Muscle layer of colon (tissue), 2 donors: ENCODE measurements around the gene ITGB1.
"Not testable (repeated sequence)": the region's sequence is repeated elsewhere in the genome, so short reads cannot be mapped to it uniquely, and the experiment has no call there.

ENCODE experiments used
- H3K27ac ChIP-seq: one replicate; pipeline ENCODE4 v1.7.0; 2013; ENCODE audit warnings: low read depth, mild to moderate bottlenecking, low read length, moderate library complexity
- H3K27me3 ChIP-seq, 2 donors: one replicate each; pipeline ENCODE4 v1.7.0; 2013; ENCODE audit warnings: low read length in 2 of 2, mild to moderate bottlenecking in 2 of 2; ENCODE audit not compliant: insufficient read depth in 2 of 2, control insufficient read depth in 1 of 2
- H3K36me3 ChIP-seq: one replicate; pipeline ENCODE4 v1.7.0; 2013; ENCODE audit warnings: mild to moderate bottlenecking, low read length; ENCODE audit not compliant: insufficient read depth
- H3K4me1 ChIP-seq: one replicate; pipeline ENCODE4 v1.7.0; 2013; ENCODE audit warnings: mild to moderate bottlenecking, low read length; ENCODE audit not compliant: insufficient read depth
- H3K4me3 ChIP-seq, 2 donors: one replicate each; pipeline ENCODE4 v1.7.0; 2013; ENCODE audit warnings: low read length in 2 of 2, low read depth in 1 of 2, mild to moderate bottlenecking in 1 of 2, moderate library complexity in 1 of 2
- H3K9ac ChIP-seq: one replicate; pipeline ENCODE4 v1.7.0; 2013; ENCODE audit warnings: low read length
- H3K9me3 ChIP-seq: one replicate; pipeline ENCODE4 v1.7.0; 2013; ENCODE audit warnings: mild to moderate bottlenecking, low read length
- donor health status: abdominal sarcoma.
- donor health status: Adenocarcinoma of cecum.

ITGB1 gene

DNA sequence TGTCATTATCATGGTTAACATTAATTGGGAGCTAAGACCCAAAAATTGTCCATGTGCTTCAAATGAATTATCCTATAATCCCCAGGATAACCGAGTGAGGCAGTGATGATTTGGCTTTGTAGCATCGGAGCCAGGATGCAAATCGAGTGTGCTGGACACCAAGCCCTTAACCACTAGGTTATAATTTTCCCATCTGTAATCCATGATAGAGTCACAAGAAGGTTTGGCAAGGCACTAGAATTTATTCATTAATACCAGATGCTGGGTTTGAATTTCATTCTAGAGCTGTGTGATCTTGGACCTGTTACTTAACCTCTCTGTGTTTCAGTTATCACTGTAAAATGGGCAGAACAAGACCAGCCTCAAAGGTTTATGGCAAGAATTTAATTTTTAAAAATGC, 21.0 kb upstream of the ITGB1 start:
- H3K9ac ChIP-seq, result no peak overlapping the region
- no peak overlapping the region for H3K27ac ChIP-seq
- no peak overlapping the region for H3K4me3 ChIP-seq
- H3K4me1 ChIP-seq, result peaks cover 17% of the 10 kb centered on the region
- no peaks in the 10 kb centered on the region for H3K27me3 ChIP-seq
- no peaks in the 10 kb centered on the region for H3K36me3 ChIP-seq
- no peaks in the 10 kb centered on the region for H3K9me3 ChIP-seq

DNA sequence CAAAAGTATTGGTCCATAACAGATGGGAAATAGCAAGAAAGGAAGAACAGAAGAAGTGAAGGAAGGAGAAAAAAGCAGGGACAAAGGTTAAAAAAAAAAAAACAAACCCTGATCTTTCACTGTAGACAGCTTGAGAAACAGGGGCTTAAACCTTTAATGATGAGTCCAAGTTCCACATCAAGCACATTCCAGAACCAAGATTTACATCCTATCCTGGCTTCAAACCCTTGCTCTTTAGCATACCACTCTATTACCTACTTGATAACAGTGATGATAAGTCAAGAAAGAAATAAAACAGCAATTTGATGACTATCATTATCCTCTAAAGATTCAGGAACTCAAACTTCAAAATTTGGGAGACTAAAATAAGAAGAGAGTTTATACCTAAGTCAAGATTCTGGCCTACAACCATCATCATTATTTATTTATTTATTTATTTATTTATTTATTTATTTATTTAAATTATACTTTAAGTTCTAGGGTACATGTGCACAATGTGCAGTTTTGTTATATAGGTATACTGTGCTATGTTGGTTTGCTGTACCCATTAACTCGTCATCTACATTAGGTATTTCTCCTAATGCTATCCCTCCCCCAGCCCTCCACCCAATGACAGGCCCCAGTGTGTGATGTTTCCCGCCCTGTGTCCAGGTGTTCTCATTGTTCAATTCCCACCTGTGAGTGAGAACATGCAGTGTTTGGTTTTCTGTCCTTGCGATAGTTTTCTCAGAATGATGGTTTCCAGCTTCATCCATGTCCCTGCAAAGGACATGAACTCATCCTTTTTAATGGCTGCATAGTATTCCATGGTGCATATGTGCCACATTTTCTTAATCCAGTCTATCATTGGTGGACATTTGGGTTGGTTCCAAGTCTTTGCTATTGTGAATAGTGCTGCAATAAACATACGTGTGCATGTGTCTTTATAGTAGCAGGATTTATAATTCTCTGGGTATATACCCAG, 20.1 kb upstream of the ITGB1 start:
- H3K9me3 ChIP-seq, H3K9ac ChIP-seq, H3K4me3 ChIP-seq, H3K27me3 ChIP-seq, H3K27ac ChIP-seq, H3K36me3 ChIP-seq: not testable (repeated sequence)
- peaks cover 17% of the 10 kb centered on the region for H3K4me1 ChIP-seq

DNA sequence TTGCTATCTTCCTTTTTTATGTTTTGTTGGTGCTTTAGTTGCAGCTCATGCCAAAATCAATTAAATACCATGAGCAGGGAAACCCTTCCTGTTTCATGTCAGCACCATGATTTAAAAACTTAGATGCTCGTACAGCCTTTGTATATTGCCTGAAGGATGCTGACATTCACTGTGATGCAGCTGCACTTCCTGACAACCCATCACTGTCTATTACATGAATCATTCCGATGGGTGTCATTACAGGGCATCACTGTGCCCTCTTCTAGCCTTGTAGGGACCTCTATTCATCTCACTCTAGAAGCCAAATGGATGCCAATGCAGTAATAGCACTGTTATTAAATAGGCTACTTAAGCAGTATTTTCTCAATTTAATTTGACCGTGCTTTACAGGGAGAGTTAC, 18.3 kb upstream of the ITGB1 start:
- H3K9me3 ChIP-seq, result no peaks in the 10 kb centered on the region
- no peak overlapping the region for H3K9ac ChIP-seq
- no peak overlapping the region for H3K4me3 ChIP-seq
- H3K27me3 ChIP-seq, result no peaks in the 10 kb centered on the region
- H3K4me1 ChIP-seq, result peaks cover 8% of the 10 kb centered on the region
- no peaks in the 10 kb centered on the region for H3K36me3 ChIP-seq
- H3K27ac ChIP-seq, result no peak overlapping the region

DNA sequence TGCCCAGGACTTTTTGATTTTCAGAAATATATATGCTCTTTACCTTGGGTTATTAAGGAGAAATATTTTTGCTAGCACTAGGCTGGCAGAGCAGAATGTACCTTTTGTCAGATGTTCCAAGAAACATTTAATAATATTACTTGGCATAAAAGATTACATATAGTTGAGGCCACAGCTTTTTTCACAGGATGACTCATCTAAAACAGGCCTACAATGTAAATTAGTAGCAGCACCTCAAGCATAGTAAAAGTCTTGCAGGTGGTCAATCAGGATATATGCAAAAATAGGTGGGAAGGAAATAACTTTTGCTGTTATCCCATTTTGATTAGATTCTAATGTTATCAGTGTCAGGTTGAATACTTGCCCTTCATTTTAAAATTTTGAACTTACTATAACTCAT, 14.9 kb upstream of the ITGB1 start:
- H3K9ac ChIP-seq, result no peak overlapping the region
- H3K4me3 ChIP-seq, result no peak overlapping the region
- H3K9me3 ChIP-seq, result no peaks in the 10 kb centered on the region
- no peaks in the 10 kb centered on the region for H3K27me3 ChIP-seq
- no peaks in the 10 kb centered on the region for H3K36me3 ChIP-seq
- no peak overlapping the region for H3K27ac ChIP-seq
- no peaks in the 10 kb centered on the region for H3K4me1 ChIP-seq

DNA sequence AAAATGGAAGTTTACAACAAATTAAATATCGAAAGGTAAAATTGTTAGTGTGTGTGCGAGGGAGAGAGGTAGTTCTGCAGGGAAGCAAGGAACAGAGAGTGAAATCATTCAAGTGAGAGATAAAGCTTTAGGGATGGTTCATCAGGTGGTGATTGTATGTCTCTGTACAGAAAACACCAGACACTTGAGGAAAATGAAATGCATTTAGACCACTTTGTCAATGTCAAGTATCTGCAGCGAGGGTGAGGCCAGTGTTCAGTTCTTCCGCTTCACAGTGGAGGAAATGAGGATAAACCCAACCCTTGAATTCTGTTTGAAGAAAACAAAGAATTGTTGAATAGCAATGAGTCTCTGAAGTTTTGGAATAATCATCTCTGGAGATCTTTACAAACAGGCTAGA, 14.4 kb upstream of the ITGB1 start:
- Histone ChIP-seq H3K4me3 (no peak overlapping the region), H3K36me3 (no peaks in the 10 kb centered on the region), H3K4me1 (no peaks in the 10 kb centered on the region), H3K27ac (no peak overlapping the region), H3K9ac (no peak overlapping the region), H3K27me3 (no peaks in the 10 kb centered on the region), H3K9me3 (no peaks in the 10 kb centered on the region)

DNA sequence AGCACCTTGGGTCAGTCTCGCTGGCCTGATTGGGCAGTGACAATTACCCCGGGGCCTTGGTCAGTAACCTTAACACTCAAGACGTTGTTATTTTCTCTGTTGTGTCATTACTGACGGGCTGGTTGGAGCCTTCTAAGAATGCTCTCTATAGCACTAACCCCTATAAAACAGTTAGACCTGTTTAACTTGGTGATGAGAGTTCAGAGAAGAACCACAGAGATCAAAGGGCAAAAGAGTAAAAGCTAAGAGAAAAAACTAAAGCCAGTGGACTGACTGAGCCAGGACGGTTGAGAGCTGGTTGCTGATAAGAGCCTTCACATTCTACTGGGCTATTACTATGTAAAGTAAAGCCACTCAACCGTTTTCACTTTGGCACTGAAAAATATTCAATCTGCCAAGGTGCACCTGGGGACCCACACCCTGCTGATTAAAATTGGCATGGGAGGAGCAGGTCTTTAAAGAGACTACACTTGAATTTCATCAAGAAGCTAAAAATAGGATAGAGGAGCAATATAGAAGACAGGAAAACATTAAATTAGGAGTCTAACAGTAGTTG, 13.6 kb upstream of the ITGB1 start:
- H3K4me3 ChIP-seq, result no peak overlapping the region
- no peaks in the 10 kb centered on the region for H3K36me3 ChIP-seq
- no peak overlapping the region for H3K27ac ChIP-seq
- H3K9ac ChIP-seq, result no peak overlapping the region
- H3K27me3 ChIP-seq, result no peaks in the 10 kb centered on the region
- H3K4me1 ChIP-seq, result no peaks in the 10 kb centered on the region
- no peaks in the 10 kb centered on the region for H3K9me3 ChIP-seq

DNA sequence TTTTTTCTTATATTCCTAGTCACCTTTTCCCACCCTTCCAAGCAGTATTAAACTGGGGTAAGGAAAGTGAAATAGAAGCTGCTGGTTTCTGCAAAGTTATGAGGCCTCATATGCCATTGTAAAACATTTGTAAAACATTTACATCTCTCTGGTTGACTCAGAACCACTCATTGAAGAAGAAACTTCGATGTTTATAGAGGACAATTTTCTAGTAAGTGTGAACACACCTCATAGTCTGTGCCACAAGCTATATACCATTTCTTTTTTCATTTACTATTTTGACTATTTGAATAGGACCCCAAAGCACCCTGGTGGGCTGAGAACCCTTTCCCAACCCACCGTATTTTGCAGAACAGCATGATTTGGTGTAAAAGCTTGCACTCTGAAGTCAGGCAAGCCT, 12.9 kb upstream of the ITGB1 start:
- Histone ChIP-seq H3K9me3 (no peaks in the 10 kb centered on the region), H3K27me3 (no peaks in the 10 kb centered on the region), H3K9ac (no peak overlapping the region), H3K36me3 (no peaks in the 10 kb centered on the region), H3K4me3 (no peak overlapping the region), H3K27ac (no peak overlapping the region), H3K4me1 (no peaks in the 10 kb centered on the region)

DNA sequence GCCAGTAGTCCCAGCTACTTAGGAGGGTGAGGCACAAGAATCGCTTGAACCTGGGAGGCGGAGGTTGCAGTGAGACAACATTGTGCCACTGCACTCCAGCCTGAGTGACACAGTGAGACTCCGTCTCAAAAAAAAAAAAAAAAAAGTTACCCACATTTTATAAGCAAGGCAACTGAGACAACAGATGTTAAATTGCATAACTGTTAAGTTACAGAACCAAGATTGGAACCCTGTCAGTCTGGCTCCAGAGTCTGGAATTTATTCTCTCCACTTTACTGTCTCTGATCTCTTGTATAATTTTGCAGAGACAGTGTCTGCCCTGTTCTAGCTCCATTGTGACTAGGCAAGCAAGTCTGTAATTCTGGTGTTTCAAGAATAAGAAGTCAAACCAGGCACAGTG, 6.2 kb upstream of the ITGB1 start:
- no peak overlapping the region for H3K9ac ChIP-seq
- H3K27ac ChIP-seq, result no peak overlapping the region
- no peaks in the 10 kb centered on the region for H3K9me3 ChIP-seq
- H3K4me3 ChIP-seq, result no peak overlapping the region
- H3K36me3 ChIP-seq, result no peaks in the 10 kb centered on the region
- H3K27me3 ChIP-seq, result no peaks in the 10 kb centered on the region
- peaks cover 30% of the 10 kb centered on the region for H3K4me1 ChIP-seq

DNA sequence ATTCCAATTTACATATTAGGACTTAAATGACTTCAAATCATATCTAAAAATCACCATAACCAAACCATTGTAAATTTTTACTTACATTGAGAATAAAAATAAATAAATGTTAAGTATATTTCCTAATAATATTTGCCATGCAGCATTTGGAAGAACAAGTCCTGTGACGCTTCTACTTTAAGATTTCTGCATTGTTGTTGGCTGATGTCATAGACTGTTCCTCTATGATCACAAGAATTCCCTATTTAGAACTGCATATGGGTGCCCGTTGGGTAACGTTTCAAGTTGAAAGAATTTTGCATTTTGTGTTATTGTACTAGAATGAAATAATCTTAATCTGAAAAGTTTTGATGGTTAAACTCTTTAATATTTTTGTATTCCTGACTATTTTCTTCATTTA, 5.1 kb upstream of the ITGB1 start:
- no peaks in the 10 kb centered on the region for H3K9me3 ChIP-seq
- no peak overlapping the region for H3K4me3 ChIP-seq
- H3K36me3 ChIP-seq, result no peaks in the 10 kb centered on the region
- peaks cover 32% of the 10 kb centered on the region for H3K4me1 ChIP-seq
- H3K9ac ChIP-seq, result no peak overlapping the region
- peak overlapping the region; percentile 43 for H3K27ac ChIP-seq
- no peaks in the 10 kb centered on the region for H3K27me3 ChIP-seq

DNA sequence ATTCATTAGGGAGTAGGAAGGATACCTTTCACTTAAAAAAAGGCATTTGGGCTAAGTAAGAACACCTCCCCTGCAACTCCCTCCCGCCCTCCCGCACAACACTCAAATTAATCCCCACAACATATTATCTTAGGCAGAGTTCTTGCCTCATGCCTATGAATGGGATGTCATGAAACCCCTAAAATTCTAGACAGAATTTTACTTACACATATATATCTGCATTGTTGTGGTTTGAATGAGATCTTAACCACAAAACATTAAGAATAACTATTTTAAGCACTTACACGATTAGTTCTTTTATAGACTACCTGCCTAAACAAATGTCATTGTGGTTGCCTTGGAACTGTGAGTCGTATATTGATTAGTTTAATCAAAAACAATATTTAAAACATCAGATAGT, 4.5 kb upstream of the ITGB1 start:
- H3K9me3 ChIP-seq, result no peaks in the 10 kb centered on the region
- no peak overlapping the region for H3K9ac ChIP-seq
- peak overlapping the region; percentile 54 for H3K27ac ChIP-seq
- peaks cover 32% of the 10 kb centered on the region for H3K4me1 ChIP-seq
- H3K4me3 ChIP-seq, result no peak overlapping the region
- no peaks in the 10 kb centered on the region for H3K36me3 ChIP-seq
- H3K27me3 ChIP-seq, result no peaks in the 10 kb centered on the region

DNA sequence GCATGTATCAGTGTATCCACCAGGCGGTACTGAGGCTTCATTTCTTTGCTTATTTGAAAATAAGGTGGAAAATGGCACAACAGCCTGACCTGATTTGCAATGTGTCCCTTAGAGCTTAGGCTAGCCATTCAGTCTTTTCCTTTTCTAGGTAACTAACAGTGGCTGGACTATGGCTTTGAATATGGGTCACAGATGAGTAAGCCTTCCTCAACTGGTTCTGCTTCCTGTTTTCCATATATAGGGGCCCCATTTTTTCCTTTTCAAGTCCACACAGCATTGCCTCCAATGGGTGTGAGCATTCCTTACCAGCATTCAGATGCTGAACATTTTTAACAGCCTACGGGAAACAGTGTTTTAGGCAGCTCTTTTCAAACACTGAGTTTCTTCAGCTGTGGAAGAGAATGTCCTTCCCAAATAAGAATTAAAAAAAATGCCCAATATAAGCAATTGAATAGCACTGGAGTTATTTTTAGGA, 3.9 kb upstream of the ITGB1 start:
- H3K4me3 ChIP-seq, result peak overlapping the region in 1 of 2 donors; percentile 28
- H3K9ac ChIP-seq, result no peak overlapping the region
- peaks cover 32% of the 10 kb centered on the region for H3K4me1 ChIP-seq

More for the DNA sequence above, 3.9 kb upstream of the ITGB1 start:
- Histone ChIP-seq H3K27ac (peak overlapping the region; percentile 54), H3K9me3 (no peaks in the 10 kb centered on the region), H3K36me3 (no peaks in the 10 kb centered on the region), H3K27me3 (no peaks in the 10 kb centered on the region)
